Cardiac septum (tissue), 1 donor: ENCODE measurements around the gene LOXHD1. TPM values are rescaled to one million over a fixed set of nuclear protein-coding genes. Genes with fewer than 3 reads are reported as not detected.

Experiments
- DNase-seq: peaks from one replicate; pipeline ENCODE4 v3.0.0-alpha.2; 2020; ENCODE audit warnings: low spot score
- intact Hi-C: fragments of 100-400 bp; cut with DNase I; formaldehyde crosslinking; loops from one replicate; pipeline ENCODE4 v1.14.0; 2022
- total RNA-seq: library from RNA; stranded (reverse); fragmentation: NEBNext Ultra II Directional; extraction: Animal tissue kit (Norgen Biotek cat#: 25700); gene quantifications from one replicate; pipeline ENCODE4 v1.2.1, GENCODE V29; 2021
- donor health status: DM: no; HTN: no; CAD: no.

The LOXHD1 gene
- total RNA-seq, 1 donor from 2014 or later: 0.48 TPM

DNA sequence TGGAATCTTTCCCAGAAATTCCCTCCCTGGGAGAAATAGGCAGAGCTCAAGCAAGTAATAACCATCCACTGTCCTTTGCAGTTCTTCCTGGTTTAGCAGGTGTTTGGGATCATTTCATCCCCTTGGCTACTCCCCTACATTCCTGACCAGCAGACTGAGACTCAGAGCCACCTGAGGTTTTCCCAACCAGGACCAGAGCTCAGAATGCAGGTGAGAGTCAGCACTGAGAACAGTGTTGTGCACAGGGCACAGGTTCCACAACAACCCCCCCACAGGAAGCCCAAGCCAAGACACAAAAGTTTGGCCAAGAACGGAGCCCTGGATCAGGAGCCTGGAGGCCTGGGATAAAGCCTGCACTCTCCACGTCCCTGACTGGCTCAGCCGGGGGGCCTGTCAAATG is 21.0 kb upstream of the LOXHD1 start:
- no peak for DNase-seq
- intact Hi-C loops: loop anchor here (5.0 kb wide), 1 partner anchor 154 kb away; no protein-coding TSS in a partner anchor

DNA sequence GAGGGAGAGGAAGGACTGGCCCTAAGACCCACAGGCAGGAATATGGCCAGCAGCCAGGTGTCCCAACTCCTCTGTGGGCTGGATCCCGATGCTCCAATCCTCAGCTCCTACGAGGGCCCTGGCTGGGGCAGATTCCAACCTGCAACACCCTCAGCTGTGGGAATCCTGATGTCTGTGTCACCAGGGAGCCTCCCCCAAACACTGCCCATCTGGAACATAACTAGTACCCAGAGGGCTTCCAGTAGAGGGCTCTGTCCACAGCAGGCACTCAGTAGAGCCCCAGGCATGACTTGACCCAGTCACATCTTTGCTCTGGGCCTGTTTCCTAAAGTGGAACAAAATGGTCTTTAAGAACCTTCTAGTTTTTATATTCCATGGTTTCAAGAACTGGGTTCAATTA is 20.6 kb upstream of the LOXHD1 start:
- intact Hi-C loops: loop anchor here (5.0 kb wide), 1 partner anchor 155 kb away; no protein-coding TSS in a partner anchor
- DNase-seq: no peak

DNA sequence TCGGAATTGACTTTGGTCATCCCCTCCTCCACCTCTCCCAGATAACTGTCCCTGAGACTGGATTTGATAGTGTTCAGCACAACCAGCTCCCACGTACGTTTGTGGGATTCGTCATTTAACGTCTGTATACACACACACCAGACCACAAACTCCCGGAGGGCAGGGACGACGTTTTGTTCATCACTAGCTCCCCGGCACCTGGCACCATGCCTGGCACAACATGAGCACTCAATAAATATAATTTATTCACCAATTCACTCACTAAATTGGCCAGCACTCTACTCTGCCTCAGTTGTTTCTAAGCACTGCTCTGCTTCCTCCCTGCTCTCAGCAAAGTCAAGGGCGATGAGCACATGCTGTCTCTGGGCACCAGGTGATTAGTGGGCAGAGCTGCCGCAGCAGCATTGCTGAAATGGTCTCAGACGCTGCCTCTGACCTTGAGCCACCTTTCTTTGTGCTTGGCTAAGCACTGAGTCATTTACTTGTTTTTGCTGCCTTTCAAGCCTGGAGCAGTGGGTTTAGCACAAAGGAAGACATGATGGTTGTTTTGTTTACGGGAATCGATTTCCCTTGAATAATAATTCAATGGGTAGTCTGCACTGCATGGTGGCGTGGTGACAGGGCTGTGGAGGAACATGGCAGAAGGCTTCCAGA is 19.3 kb upstream of the LOXHD1 start:
- intact Hi-C loops: loop anchor here (5.0 kb wide), 1 partner anchor 156 kb away; no protein-coding TSS in a partner anchor
- DNase-seq: no peak

DNA sequence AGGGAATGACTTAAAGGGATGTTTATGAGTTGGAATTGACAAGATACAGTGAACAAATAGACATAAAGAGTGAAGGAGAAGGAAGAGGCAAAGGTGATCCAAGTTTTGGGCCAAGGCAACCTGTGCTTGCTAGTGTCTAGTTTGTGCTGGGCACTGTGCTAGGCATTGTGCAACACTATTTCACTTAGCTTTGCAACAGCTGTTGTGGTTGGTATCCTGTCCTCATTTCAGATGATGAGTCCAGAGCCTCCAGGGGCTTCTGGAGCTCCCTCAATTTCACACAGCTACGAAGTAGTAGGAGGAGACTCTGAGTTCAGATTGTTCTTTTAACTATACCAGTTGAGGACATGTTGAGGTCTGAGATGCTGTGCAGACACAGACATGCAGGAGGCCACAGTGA is 18.1 kb upstream of the LOXHD1 start:
- intact Hi-C loops: loop anchor here (5.0 kb wide), 1 partner anchor 157 kb away; no protein-coding TSS in a partner anchor
- no peak for DNase-seq

DNA sequence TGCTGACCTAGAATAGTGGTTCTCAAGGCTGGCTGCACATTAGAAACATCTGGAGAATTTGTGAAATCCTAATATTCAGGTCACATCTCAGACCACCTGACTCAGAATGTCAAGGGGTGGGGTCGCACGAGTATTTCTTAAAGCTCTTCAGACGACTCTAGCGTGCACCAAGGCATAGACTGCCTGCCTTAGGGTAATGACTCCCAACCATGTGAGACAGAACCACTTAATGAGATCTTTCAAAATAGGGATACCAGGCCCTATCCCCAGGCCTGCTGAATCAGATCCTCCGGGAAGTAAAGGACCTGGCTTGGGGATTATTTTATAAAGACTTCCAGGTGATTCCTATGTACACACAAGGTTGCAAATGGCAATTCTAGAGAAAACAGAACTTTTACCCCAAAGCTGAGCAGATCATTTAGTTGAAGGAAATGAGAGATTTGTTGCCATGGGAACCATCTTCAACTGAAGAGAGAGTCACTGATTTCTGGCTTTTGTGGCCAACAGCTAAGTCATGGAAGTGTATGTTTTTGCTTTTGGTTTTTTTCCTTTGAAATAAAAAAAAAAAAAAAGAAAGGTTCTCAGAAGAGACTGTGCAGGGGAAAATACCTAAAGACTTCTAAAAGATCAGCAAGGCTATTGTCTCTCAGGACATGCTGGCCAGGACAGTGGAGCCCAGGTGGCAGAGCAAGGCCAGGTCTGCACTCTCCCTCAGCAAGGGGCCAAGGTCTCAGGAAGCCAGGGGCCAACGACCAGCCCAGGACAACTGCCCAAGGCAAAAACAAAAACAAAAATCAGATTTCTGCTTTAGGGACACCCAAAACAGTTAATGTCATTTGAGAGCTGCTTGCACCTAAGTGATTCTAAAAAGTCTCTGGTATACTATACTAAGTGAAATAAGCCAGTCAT is 15.3 kb upstream of the LOXHD1 start:
- DNase-seq: peak; percentile 57
- intact Hi-C loops: no loop called here

DNA sequence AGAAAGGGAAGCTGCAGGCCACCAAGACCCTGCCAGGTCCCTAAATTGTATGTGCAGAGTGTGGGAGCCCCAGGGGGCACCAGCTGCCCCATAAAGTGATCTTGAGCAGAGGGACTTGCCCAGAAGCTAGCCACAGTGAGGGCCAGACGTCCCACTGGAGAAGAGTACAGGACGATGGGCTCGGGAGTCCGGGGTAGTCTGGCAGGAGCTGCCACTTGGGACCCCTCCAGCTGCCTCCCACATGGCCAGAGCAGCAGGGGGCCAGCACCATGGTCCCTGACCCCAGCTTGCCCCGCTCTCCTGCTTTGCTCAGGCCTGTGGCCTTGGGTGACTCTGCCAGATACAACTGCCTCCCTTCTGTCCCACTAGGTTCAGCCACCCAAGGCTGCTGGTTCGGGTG is 11.7 kb upstream of the LOXHD1 start:
- peak; percentile 47 for DNase-seq
- intact Hi-C loops: no loop called here

DNA sequence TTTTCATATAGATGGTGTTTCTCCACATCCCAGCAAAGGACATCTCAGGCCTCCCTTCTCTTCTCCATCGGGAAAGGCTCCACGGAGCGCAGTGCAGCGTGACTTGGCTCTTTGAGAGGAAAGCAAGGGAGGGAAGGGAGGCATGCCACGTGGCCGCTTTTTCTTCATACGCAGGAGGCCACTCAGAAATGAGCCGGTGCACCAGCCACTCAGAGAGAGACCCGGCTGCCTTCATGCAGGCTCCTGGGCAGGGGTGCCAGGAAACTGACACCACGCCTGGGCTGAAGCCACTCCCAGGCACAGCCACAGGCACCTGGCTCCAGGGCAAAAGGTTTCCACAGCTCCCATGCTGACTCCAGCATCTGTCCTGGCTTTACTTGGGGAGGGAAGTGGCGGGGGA is 11.1 kb upstream of the LOXHD1 start:
- DNase-seq: peak; percentile 60
- intact Hi-C loops: no loop called here

DNA sequence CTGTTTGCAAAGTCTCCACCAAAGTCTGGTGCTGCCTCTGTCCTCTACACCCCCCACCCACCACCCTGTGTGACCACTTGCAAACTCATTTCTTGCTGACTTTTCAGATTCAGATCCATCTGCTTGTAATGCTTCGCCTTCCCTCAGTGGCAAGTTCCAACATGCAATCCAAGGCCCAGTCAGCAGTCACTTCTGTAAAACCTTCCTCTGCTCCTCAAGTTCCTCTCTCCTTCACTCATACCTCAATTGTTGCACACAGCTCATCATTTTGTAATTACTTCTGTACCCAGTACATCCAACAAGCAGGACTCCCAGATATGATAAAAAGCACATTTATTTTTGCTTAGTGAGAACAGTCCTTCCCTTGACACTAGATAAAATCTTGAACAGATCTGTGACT is 6.5 kb upstream of the LOXHD1 start:
- no peak for DNase-seq
- intact Hi-C loops: no loop called here

DNA sequence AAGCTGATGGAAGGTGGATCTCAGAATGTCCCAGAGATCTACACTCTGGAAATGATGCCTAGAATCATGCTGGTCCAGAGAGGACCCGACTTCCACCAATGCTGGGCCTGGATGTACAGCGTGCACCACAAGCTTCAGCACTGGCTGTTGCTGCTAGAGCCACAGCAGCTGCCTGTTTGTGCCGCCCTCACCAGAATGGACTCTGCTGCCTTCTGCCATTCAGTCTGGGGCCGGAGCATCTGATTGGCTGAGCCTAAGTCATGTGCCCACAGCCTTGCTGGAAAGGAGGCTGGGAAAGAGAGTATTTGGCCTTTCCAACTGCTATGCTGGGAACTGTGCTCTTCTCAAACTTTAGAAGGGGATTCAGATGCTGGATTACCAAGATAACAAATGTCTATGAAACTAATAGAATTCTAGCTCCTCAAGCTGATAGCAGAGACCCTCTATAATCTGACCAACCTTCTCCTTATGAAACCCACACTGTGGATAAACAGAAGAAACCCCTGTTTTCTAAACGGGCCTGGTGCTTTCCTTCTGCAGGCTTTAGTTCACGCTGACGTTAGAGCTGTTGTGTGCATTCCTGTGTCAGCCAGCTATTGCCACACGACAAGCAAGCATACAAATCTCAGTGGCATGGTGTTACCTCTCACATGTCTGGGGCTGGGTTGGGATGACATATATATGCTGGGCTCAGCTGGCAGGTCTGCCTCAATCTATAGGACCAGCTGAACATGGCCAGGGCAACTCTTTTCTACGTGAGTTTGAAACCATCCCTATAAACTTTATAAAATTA is 4.1 kb upstream of the LOXHD1 start:
- intact Hi-C loops: no loop called here
- DNase-seq: no peak

DNA sequence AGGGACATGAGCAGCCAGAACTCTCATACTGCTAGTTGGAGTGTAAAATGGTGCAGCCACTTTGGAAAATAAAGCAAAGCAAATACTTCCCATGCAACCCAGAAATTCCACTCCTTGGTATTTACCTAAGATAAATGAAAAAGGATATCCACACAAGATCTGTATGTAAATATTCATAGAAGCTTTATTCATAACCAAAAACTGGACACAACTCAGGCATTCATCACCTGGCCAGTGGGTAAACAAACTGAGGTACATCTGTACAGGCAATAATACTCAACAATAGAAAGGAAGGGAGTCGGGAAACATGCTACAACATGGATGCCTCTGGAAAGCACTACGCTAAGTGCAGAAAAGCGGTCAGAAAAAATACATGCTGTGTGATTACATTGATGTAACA is 2.5 kb upstream of the LOXHD1 start:
- intact Hi-C loops: loop anchor here (2.0 to 5.0 kb wide), 4 partner anchors 102 to 511 kb away; a partner anchor contains a TSS
- DNase-seq: no peak

DNA sequence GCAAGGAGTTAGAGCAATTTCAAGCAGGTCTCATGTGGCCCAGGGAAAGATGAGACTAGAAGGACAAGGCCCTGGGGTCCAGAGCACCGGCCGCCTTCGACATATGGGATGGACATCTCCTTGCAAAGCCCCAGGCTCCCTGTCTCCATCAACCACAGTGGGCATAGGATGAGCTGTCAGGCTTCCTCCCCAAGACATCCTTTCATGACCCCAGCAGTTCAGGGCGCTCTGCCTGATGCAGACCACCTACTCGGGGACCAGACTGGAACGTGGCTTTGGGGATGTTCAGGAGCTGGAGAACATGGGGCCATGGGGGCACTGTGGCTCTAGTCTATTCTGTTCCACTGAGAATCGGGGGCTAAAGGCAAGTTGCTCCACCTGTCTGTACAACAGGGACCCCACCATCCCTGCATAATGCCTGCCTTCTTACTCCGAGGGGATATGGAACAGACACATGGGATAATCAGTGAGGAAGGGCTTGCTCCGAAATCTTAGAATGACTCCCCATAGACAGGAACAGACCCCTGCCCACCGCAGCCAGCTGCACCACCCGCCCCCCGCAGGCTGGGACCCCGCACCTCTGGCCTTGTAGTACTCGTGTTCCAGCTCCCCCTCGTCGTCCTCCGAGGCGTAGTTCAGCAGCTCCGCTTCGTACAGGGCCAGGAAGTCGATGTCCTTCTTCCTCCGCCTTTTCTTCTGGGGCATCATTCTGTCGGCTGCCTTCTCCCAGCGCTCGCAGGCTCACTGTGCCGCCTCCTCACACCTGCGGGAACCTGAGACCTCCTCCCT is 500 bp downstream of the LOXHD1 start:
- intact Hi-C loops: loop anchor here (5.0 kb wide), 3 partner anchors 99 to 484 kb away; a partner anchor contains a TSS
- DNase-seq: peak; percentile 75

DNA sequence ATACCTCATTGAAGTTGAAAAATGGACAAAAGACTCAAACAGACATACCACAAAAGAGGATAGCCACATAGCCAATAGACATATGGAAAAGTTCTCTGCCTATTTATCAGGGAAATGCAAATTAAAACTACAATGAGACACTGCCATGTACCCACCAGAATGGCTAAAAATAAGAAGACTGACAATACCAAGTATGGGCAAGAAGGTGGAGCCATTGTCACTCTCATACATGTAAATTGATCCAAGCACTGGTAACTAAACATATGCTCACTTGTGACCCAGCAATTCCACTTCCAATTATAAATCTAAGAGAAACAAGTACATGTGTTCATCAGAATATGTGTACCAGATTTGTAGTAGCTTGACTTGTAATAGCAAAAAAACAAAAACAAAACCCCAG is 4.6 kb downstream of the LOXHD1 start:
- intact Hi-C loops: no loop called here
- DNase-seq: no peak

DNA sequence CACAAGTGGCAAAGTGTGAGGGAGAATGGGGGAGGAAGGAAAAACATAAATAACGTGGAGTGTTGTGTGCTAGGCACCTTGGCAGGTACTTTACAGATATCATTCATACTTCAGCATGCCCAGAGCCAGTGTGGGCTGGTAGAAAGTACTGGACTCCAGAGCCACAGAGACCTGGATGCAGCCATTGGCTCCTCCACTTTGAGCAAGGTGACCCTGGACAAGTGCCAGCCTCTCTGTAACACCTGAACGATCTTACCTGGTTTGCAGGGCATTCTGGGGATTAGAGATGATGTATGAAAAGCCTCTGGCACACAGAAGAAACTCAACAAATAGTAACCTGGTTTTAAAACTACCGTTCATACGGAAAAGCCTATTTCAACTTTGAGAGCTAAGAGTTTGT is 6.3 kb downstream of the LOXHD1 start:
- peak; percentile 47 for DNase-seq
- intact Hi-C loops: no loop called here

DNA sequence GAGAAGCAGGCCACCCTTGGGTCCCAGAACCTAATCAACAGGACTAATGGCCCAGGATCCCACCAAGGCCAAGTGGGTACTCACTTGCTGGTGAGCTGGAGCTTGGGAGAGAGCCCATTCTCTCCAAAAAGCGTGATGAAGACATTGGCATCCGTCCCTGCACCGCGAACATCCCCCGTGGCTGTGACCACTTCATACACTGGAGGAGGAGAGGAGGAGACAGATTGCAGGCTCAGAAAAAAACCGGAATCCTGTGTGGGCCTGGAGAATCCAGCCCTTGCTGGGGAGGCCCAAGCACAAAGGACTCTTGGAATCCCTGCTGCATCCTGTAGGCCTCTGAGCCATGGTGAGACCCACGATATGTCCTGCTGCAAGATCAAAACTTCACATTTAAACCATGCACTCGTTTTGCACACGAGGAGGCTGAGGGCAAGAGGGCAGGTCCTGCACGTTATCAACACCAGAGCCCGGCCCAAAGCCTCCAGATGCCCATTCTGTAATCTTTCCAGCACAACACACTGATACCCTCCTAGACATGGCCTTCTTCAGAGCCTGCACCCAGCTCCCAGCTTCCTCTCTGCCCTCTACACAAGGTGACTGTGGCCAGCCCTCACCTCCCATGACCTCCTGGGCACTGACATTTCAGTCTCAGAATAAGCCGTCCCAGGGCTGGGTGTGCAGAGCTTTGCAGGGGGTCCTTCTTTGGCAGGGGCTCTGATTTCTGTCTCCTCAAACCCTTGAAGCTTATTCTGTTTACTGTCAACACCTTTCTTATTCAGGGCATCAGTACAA is 7.8 kb downstream of the LOXHD1 start:
- intact Hi-C loops: no loop called here
- DNase-seq: peak; percentile 61

DNA sequence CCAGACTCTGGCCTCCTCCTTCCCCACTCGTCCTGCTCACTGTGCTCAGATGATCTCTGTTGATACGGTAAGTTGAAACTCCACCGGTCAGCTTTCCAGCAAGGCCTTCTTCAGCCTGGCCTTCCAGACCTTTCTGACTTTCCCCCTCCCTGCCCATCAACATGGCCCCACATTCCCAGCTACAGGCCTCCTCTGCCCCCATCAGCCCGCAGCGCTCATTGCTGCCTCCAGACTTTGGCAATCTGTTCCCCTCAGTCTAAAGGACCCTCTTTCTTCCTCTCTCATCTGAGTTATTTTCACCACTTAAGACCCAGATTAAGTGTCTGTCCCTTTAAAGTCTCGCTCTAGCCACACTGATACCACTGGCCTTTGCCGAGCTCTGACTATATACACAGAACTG is 10.6 kb downstream of the LOXHD1 start:
- intact Hi-C loops: no loop called here
- DNase-seq: peak; percentile 43

DNA sequence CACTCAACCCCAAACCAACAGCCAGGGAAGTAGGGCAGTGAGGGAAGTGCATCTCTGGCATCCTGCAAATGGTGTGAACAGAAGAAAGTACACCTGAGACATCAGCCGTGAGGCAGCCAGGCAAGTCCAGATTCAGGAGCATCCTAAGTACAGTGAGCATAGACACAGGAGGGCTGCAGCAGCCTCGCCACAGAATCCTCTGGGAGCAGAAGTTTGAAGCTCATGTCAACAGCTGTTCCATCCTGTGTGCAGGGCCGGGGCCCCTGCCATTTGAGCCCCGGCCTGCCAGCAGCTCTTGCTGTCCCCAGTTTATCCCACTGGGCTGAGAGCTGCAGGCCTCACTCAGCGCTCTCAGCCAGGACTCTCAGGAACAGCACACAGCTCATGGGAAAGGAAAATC is 14.5 kb downstream of the LOXHD1 start:
- intact Hi-C loops: no loop called here
- DNase-seq: peak; percentile 56

DNA sequence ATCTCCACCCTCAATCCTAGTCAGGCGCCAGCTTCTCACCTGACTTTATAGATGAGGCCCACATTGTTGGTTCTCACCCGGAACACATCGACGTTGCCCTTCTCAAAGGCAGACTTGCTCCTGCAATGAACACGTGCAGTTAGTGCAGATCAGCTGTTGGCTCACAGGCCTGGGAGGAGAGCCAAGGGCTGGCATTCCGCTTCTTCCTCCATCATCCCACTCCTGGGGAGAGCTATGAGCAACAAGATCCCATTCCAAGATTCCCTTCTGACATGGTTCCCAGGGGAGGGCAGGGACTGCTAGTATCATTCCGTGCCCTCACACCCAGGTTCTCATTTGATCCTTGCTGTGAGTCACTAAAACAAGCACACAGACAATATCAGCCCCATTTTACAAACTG is 15.1 kb downstream of the LOXHD1 start:
- intact Hi-C loops: no loop called here
- peak; percentile 73 for DNase-seq

DNA sequence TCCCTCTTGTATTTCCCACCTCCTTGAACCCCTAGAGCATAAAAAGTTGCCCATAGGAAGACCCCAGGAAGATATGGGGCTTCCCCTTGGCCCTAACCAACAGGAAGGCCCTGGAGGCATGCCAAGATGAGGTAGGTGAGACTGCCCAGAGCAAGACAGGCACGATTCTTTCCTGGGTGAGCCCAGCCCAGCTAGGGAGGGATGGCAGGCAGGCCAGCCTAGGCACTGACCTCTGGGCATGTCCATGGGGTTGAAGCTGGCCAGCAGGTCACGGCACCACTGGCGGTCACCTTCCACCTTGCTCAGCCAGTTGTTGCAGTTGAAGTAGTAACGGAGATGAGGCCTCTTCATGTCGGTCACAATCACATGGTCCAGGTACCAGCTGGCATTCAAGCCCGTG is 17.6 kb downstream of the LOXHD1 start:
- DNase-seq: peak; percentile 69
- intact Hi-C loops: no loop called here
